GM23248 (cell line): ENCODE results near the gene SF3B3. TPM values are rescaled to one million over a fixed set of nuclear protein-coding genes. Genes with fewer than 3 reads are reported as not detected.
A peak's percentile ranks its signal among the peaks of the same experiment; 100 is the strongest.

Experiments
- DNase-seq: peaks from one replicate; pipeline ENCODE4 v3.0.0-alpha.2; 2015
- H2AFZ ChIP-seq: fragments of 200-600 bp; sonication (generic); 2 replicates; pipeline ENCODE4 v1.6.1; 2016; ENCODE audit warnings: antibody characterized with exemption
- H3F3A ChIP-seq: fragments of 200-600 bp; sonication (generic); 2 replicates; pipeline ENCODE4 v1.6.1; 2016; ENCODE audit warnings: mild to moderate bottlenecking, antibody characterized with exemption, mixed run types; ENCODE audit not compliant: insufficient read depth
- H3K27ac ChIP-seq: fragments of 200-600 bp; sonication (generic); 2 replicates; pipeline ENCODE4 v1.5.1; 2016; ENCODE audit warnings: mild to moderate bottlenecking
- H3K27me3 ChIP-seq: fragments of 200-600 bp; sonication (generic); replicated peaks from 2 replicates; pipeline ENCODE4 v1.6.1; 2016; ENCODE audit warnings: mild to moderate bottlenecking; ENCODE audit not compliant: insufficient read depth
- H3K36me3 ChIP-seq: fragments of 200-600 bp; sonication (generic); 2 replicates; pipeline ENCODE4 v1.6.1; 2016; ENCODE audit warnings: low read depth, mild to moderate bottlenecking
- H3K4me1 ChIP-seq: fragments of 200-600 bp; sonication (generic); 2 replicates; pipeline ENCODE4 v1.6.1; 2016; ENCODE audit warnings: mild to moderate bottlenecking; ENCODE audit not compliant: insufficient read depth
- H3K4me2 ChIP-seq: fragments of 200-600 bp; sonication (generic); one replicate; pipeline ENCODE4 v1.6.1; 2016; ENCODE audit warnings: mild to moderate bottlenecking; ENCODE audit not compliant: unreplicated experiment
- H3K4me3 ChIP-seq: fragments of 200-600 bp; sonication (generic); 2 replicates; pipeline ENCODE4 v1.5.1; 2016; ENCODE audit warnings: mild to moderate bottlenecking
- H3K79me2 ChIP-seq: fragments of 200-600 bp; sonication (generic); 2 replicates; pipeline ENCODE4 v1.6.1; 2016; ENCODE audit warnings: mild to moderate bottlenecking; ENCODE audit not compliant: insufficient read depth
- H3K9ac ChIP-seq: fragments of 200-600 bp; sonication (generic); 2 replicates; pipeline ENCODE4 v1.6.1; 2016; ENCODE audit warnings: mild to moderate bottlenecking
- H3K9me2 ChIP-seq: fragments of 200-600 bp; sonication (generic); 2 replicates; pipeline ENCODE4 v1.6.1; 2016; ENCODE audit warnings: mixed run types, mild to moderate bottlenecking, moderate library complexity; ENCODE audit not compliant: insufficient read depth
- H3K9me3 ChIP-seq: fragments of 200-600 bp; sonication (generic); one replicate; pipeline ENCODE4 v1.6.1; 2017; ENCODE audit warnings: low read depth
- H4K20me1 ChIP-seq: fragments of 200-600 bp; sonication (generic); 2 replicates; pipeline ENCODE4 v1.6.0; 2016; ENCODE audit not compliant: insufficient read depth
- EZH2 ChIP-seq: fragments of 200-600 bp; sonication (generic); IDR thresholded peaks from 2 replicates; pipeline ENCODE4 v1.6.1; 2018; ENCODE audit warnings: antibody characterized with exemption, mild to moderate bottlenecking; ENCODE audit not compliant: insufficient read depth, poor library complexity, severe bottlenecking
- EZH2phosphoT487 ChIP-seq: fragments of 200-600 bp; sonication (generic); IDR thresholded peaks from 2 replicates; pipeline ENCODE4 v1.6.1; 2018; ENCODE audit warnings: antibody characterized with exemption, moderate library complexity, mild to moderate bottlenecking, low read depth; ENCODE audit not compliant: insufficient read depth
- WGBS, 2 experiments: methylation state at CpG; one replicate each; pipeline ENCODE4 v1.1.6; 2015 to 2017; ENCODE audit warnings: low lambda C conversion rate in 2 of 2, low coverage in 1 of 2; ENCODE audit errors: missing lambda C conversion rate in 2 of 2; 5-methylcytosine and 5-hydroxymethylcytosine counted together
- in situ Hi-C: fragments of 300-500 bp; cut with MboI; formaldehyde crosslinking; loops from 2 replicates; pipeline ENCODE4 v1.15.0; 2020
- polyA plus RNA-seq: library from polyadenylated mRNA; unstranded; fragments of >200 nt; fragmentation: Nextera tagmentation; extraction: Ambion mirVana; gene quantifications from 2 replicates; pipeline ENCODE4 v1.2.1, GENCODE V29; 2016
- total RNA-seq: library from RNA; depleted of rRNA; stranded (reverse); fragments of >200 nt; shearing (Covaris generic); gene quantifications from 2 replicates; pipeline ENCODE4 v1.2.3, GENCODE V29; 2014

Gene SF3B3
- total and polyA plus RNA-seq, 2 experiments from 2014 or later: 166 to 185 TPM

DNA sequence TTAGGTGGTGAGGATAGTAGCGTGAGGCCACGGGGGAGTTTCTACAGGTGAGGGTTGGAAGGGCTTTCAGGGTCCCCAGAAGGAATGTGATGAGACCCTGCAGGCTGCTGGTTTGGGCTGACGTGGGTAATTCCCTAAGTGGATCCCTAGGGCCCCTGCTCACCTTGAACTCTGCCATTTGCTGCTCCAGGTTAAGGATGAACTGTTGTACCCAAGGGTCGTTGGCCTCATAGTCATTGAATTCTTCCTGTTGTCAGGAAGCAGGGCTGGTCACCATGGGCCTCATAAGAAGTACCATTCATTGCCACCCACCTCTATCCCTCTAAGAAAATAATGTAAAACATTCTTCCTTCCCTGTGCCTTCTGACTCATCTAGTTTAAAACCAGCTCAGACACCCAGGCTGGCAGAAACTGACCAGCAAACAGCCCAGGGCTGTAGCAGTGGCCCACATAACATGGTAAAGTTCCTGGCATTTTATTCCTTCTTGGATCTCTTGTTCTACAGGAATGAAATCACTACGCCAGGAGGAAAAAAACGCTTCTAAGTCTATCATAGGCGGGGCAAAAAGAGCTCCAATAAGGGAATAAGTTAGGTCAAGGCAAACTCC lies 41.6 kb upstream of the SF3B3 start:
- TF ChIP-seq EZH2 (no peak), EZH2phosphoT487 (no peak)
- in situ Hi-C loops: no loop called here
- Histone ChIP-seq H3K9me2 (no peaks in the 10 kb centered on the region), H2AFZ (no peak overlapping the region; the same call in 1 of the 2 replicates), H3K79me2 (no peaks in the 10 kb centered on the region), H3K4me2 (no peak overlapping the region), H3K9ac (no peak overlapping the region), H3K27me3 (no peaks in the 10 kb centered on the region), H3K4me1 (peaks cover 14% of the 10 kb centered on the region), H4K20me1 (no peaks in the 10 kb centered on the region), H3K27ac (peak overlapping the region; percentile 52), H3K9me3 (no peaks in the 10 kb centered on the region), H3K4me3 (no peak overlapping the region), H3K36me3 (no peaks in the 10 kb centered on the region; the same call in 1 of the 2 replicates), H3F3A (peaks cover 22% of the 10 kb centered on the region)
- 79% methylated on average over 7 of the region's 7 CpGs for WGBS, 2 experiments
- peak; percentile 73 for DNase-seq

DNA sequence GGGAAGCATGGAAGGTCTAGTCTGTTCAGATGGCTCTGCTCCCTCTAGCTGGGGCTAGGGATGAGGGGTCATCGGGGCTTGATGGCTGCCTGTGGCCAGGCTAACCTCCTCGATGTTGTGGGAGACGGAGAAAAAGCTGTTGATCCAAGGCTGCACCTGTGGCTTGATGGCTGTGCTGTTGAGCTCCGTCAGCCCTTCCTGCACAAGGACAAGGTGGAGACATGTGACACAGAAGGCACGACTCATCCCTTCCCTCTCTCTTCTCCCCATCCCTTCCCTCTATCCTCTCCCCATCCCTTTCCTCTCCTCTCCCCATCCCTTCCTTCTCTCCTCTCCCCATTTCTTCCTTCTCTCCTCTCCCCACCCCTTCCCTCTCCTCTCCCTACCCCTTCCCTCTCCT lies 41.0 kb upstream of the SF3B3 start:
- H3K36me3 ChIP-seq: no peaks in the 10 kb centered on the region; the same call in 1 of the 2 replicates
- no peaks in the 10 kb centered on the region for H3K9me2 ChIP-seq
- no peak overlapping the region for H3K4me2 ChIP-seq
- no peak overlapping the region; the same call in 1 of the 2 replicates for H2AFZ ChIP-seq
- H4K20me1 ChIP-seq: no peaks in the 10 kb centered on the region
- H3K9me3 ChIP-seq: no peaks in the 10 kb centered on the region
- H3K79me2 ChIP-seq: no peaks in the 10 kb centered on the region
- no peak overlapping the region for H3K4me3 ChIP-seq
- WGBS, 2 experiments: 90 to 92% methylated on average over 4 to 5 of the region's 5 CpGs
- H3K27me3 ChIP-seq: no peaks in the 10 kb centered on the region
- peak; percentile 45 for DNase-seq
- in situ Hi-C loops: no loop called here
- TF ChIP-seq EZH2phosphoT487: no peak
- no peak for TF ChIP-seq EZH2
- H3F3A ChIP-seq: peaks cover 22% of the 10 kb centered on the region
- H3K4me1 ChIP-seq: peaks cover 13% of the 10 kb centered on the region
- peak overlapping the region; percentile 52 for H3K27ac ChIP-seq
- no peak overlapping the region for H3K9ac ChIP-seq

DNA sequence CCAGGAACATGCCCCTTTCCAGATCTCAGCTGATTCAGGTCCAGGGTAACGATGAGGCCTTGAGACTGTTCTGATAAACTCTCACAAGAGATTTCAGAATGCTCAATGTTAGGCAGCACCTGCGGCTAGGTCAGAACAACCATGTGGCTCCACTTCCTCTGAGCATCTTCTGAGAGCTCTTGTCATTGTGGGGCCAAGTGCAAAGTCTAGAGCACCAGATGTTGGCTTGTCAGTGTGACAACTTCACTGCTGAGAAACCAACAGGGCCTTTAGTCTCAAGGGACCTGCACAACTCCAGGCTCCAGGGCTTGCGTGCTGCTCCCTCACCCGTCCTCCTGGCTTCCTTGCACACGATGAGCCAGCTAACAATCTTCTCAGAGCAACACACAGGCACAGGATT lies 40.2 kb upstream of the SF3B3 start:
- H2AFZ ChIP-seq: no peak overlapping the region
- H3K9me3 ChIP-seq: no peaks in the 10 kb centered on the region
- no peaks in the 10 kb centered on the region for H3K27me3 ChIP-seq
- no peaks in the 10 kb centered on the region; the same call in 1 of the 2 replicates for H3K36me3 ChIP-seq
- H3K9me2 ChIP-seq: no peaks in the 10 kb centered on the region
- in situ Hi-C loops: no loop called here
- TF ChIP-seq EZH2phosphoT487 (no peak), EZH2 (no peak)
- H3K27ac ChIP-seq: no peak overlapping the region
- no peaks in the 10 kb centered on the region for H3K79me2 ChIP-seq
- H4K20me1 ChIP-seq: no peaks in the 10 kb centered on the region
- H3K9ac ChIP-seq: no peak overlapping the region
- peaks cover 13% of the 10 kb centered on the region for H3K4me1 ChIP-seq
- no peak overlapping the region for H3K4me3 ChIP-seq
- peaks cover 22% of the 10 kb centered on the region for H3F3A ChIP-seq
- no peak for DNase-seq
- no peak overlapping the region for H3K4me2 ChIP-seq
- WGBS, 2 experiments: 87 to 94% methylated on average over 5 of the region's 5 CpGs

DNA sequence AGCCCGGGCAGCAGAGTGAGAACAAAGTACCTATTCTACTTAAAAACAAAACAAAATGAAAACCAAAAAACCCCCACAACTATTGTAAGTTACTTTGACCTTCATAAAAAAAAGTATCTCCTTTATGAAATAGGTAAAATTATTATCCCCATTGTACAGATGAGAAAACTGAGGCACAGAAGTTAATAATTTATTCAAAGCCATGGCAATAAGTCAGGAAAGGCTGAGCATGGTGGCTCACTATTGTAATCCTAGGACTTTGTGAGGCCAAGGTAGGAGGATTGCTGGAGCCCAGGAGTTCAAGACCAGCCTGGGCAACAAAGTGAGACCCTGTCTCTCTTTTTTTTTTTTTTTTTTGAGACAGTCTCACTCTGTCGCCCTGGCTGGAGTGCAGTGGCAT lies 38.7 kb upstream of the SF3B3 start:
- Histone ChIP-seq H3K79me2 (no peaks in the 10 kb centered on the region), H3K27ac (no peak overlapping the region), H4K20me1 (no peaks in the 10 kb centered on the region), H3K36me3 (no peaks in the 10 kb centered on the region; the same call in 1 of the 2 replicates), H3K4me1 (peaks cover 13% of the 10 kb centered on the region), H3K9me2 (no peaks in the 10 kb centered on the region), H3K4me3 (no peak overlapping the region), H3K9me3 (no peaks in the 10 kb centered on the region), H3K9ac (no peak overlapping the region), H3K4me2 (no peak overlapping the region), H3K27me3 (no peaks in the 10 kb centered on the region), H2AFZ (no peak overlapping the region), H3F3A (peaks cover 22% of the 10 kb centered on the region)
- 94 to 95% methylated on average over 1 to 2 of the region's 2 CpGs for WGBS, 2 experiments
- no peak for TF ChIP-seq EZH2
- TF ChIP-seq EZH2phosphoT487: no peak
- DNase-seq: no peak
- in situ Hi-C loops: no loop called here
